ENCODE results near the gene AZGP1. TPM values are rescaled to one million over a fixed set of nuclear protein-coding genes. Genes with fewer than 3 reads are reported as not detected.
"Not testable (repeated sequence)": the region's sequence is repeated elsewhere in the genome, so short reads cannot be mapped to it uniquely, and the experiment has no call there.

AZGP1 gene
- total and polyA plus RNA-seq, 4 donors = 0.79 to 6.3 (median 3.8) TPM

DNA sequence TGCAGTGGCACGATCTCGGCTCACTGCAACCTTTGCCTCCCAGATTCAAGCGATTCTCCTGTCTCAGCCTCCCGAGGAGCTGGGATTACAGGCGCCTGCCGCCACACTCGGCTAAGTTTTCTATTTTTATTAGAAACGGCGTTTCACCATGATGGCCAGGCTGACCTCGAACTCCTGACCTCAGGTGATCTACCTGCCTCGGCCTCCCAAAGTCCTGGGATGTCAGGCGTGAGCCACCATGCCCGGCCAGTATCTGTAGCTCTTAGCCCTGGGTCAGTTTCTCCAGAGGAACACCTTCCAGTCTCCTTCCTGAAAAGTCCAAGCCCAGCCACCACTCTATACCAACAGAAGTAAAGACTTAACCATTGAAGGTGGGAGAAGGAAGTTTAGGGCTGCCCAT, 24.4 kb upstream of the AZGP1 start:
- Histone ChIP-seq H3K27ac (ENCODE audit: low read depth, low read length) (no peak overlapping the region), H3K4me1 (ENCODE audit: control insufficient read depth, insufficient read depth, low read length) (peaks cover 27% of the 10 kb centered on the region), H3K9me3 (ENCODE audit: control insufficient read depth, insufficient read depth, low read length) (no peaks in the 10 kb centered on the region), H3K36me3 (ENCODE audit: control insufficient read depth, insufficient read depth, low read length) (no peaks in the 10 kb centered on the region), H3K27me3 (ENCODE audit: control insufficient read depth, insufficient read depth, low read length) (no peaks in the 10 kb centered on the region), H3K4me3 (ENCODE audit: low read depth, low read length) (no peak overlapping the region)
- no peak for DNase-seq (ENCODE audit: low read depth in 4 of 6, low spot score in 6 of 6)
- 94% methylated on average over 12 of the region's 13 CpGs for WGBS (ENCODE audit: insufficient coverage)

DNA sequence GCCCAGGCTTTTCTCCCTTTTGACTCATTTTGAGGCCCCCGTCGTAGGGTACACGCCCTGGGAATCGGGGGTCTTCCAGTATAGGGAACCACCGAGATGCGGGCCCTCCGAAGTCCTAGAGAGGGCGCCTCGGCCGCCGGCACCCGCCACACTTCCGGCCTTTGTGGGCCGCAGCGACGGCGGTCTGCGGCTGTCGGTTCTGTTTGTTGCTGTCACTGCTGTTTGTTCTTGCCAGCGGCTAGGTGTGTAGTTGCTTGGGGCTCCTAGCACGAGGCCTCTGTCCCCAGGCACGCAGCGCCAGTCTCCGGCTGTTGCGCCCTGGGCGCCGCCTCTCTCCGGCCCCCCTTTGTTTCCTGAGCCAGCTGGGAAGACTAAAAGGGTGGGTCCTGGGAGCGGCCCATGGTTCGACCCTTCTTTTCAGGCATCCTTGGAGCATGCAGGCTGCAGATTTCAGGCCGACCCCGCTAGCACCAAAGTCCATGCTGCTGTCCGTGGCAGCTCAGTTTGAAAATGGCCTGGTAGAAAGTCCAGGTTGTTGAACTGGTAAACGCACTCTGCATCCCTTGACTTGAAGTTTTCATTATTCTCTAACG, 21.8 kb upstream of the AZGP1 start:
- Histone ChIP-seq H3K4me1 (ENCODE audit: control insufficient read depth, insufficient read depth, low read length) (peaks cover 19% of the 10 kb centered on the region), H3K36me3 (ENCODE audit: control insufficient read depth, insufficient read depth, low read length) (no peaks in the 10 kb centered on the region), H3K9me3 (ENCODE audit: control insufficient read depth, insufficient read depth, low read length) (no peaks in the 10 kb centered on the region), H3K27me3 (ENCODE audit: control insufficient read depth, insufficient read depth, low read length) (no peaks in the 10 kb centered on the region), H3K4me3 (ENCODE audit: low read depth, low read length) (peak overlapping the region; percentile 80), H3K27ac (ENCODE audit: low read depth, low read length) (peak overlapping the region; percentile 85)
- WGBS (ENCODE audit: insufficient coverage) = 2% methylated on average over 34 of the region's 35 CpGs
- DNase-seq (ENCODE audit: low read depth in 4 of 6, low spot score in 6 of 6) = peak in 3 of 6 donors; percentile 48 to 88 (median 83)

DNA sequence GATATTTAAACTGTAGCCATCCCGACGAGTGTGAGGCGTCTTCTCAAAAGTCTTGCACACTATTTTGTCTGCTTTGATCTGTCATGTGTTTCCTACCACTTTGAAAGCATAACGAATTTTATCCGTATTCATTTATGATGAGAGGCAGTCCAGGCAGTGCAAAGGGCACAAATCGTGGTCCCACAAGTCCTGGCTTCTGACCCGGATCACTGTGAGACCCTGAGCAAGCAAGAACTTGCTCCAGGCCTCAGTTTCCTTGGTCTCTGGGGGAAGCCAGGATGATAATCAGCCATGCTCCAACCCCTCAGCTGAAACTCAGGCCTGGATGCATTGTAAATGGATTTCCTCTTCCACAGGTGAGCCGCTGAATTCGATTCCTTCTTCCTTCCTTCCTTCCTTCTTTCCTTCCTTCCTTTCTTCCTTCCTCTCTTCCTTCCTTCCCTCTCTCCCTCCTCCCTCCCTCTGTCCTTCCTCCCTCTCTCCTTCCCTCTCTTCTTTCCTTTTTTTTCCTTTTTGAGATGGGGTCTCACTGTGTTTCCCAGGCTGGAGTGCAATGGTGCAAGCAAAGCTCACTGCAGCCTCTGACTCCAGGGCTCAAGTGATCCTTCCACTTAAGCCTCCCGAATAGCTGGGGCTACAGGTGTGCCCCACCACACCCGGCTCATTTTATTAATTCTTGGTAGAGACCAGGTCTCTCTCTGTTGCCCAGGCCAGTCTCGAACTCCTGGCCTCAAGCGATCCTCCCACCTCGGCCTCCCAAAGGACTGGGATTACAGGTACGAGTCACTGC, 21.1 kb upstream of the AZGP1 start:
- H3K4me1 ChIP-seq (ENCODE audit: control insufficient read depth, insufficient read depth, low read length) = peaks cover 19% of the 10 kb centered on the region
- H3K4me3 ChIP-seq (ENCODE audit: low read depth, low read length) = peak overlapping the region; percentile 80
- DNase-seq (ENCODE audit: low read depth in 4 of 6, low spot score in 6 of 6) = no peak
- H3K27ac ChIP-seq (ENCODE audit: low read depth, low read length) = peak overlapping the region; percentile 85
- WGBS (ENCODE audit: insufficient coverage) = 78% methylated on average over 15 of the region's 15 CpGs
- no peaks in the 10 kb centered on the region for H3K9me3 ChIP-seq (ENCODE audit: control insufficient read depth, insufficient read depth, low read length)
- H3K36me3 ChIP-seq (ENCODE audit: control insufficient read depth, insufficient read depth, low read length) = no peaks in the 10 kb centered on the region
- no peaks in the 10 kb centered on the region for H3K27me3 ChIP-seq (ENCODE audit: control insufficient read depth, insufficient read depth, low read length)

DNA sequence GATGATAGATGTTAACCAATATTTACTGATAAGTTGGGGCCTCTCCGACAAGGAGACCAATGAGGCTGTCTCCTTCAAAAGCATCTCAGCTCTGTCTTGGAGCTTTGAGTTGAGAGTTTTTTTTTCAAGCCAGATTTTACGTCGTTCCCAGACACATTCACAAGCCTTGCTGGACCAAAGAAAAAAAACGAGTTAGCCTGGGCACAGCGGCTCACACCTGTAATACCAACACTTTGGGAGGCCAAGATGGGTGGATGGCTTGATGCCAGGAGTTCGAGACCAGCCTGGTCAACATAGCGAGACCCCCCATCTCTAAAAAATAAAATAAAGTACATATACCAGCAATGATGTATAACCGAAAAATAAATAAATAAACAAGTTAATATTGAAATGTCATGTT, 19.0 kb upstream of the AZGP1 start:
- H3K27ac ChIP-seq (ENCODE audit: low read depth, low read length) = no peak overlapping the region
- DNase-seq (ENCODE audit: low read depth in 4 of 6, low spot score in 6 of 6) = no peak
- H3K36me3 ChIP-seq (ENCODE audit: control insufficient read depth, insufficient read depth, low read length) = no peaks in the 10 kb centered on the region
- no peak overlapping the region for H3K4me3 ChIP-seq (ENCODE audit: low read depth, low read length)
- H3K9me3 ChIP-seq (ENCODE audit: control insufficient read depth, insufficient read depth, low read length) = no peaks in the 10 kb centered on the region
- WGBS (ENCODE audit: insufficient coverage) = 80% methylated on average over 1 of the region's 8 CpGs
- H3K27me3 ChIP-seq (ENCODE audit: control insufficient read depth, insufficient read depth, low read length) = no peaks in the 10 kb centered on the region
- peaks cover 22% of the 10 kb centered on the region for H3K4me1 ChIP-seq (ENCODE audit: control insufficient read depth, insufficient read depth, low read length)

DNA sequence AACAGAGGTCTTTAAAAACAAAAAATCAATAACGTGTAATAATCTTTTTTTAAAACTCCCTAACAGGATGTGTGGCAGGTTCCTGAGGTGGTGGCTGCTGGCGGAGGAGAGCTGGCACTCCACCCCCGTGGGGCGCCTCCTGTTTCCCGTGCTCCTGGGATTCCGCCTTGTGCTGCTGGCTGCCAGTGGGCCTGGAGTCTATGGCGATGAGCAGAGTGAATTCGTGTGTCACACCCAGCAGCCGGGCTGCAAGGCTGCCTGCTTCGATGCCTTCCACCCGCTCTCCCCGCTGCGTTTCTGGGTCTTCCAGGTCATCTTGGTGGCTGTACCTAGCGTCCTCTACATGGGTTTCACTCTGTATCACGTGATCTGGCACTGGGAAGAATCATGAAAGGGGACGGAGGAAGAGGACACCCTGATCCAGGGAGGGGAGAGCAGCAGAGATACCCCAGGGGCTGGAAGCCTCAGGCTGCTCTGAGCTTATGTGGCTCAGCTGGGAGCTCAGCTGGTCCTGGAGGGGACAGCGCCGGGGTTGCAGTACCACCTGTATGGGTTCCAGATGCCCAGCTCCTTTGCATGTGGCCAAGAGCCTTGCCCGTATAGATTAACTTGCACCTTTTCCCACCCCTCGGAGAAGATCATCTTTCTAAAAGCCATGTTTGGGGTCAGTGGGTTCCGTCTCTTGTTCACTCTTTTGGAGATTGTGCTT, 16.7 kb upstream of the AZGP1 start:
- no peak overlapping the region for H3K27ac ChIP-seq (ENCODE audit: low read depth, low read length)
- WGBS (ENCODE audit: insufficient coverage) = 80% methylated on average over 19 of the region's 21 CpGs
- no peaks in the 10 kb centered on the region for H3K9me3 ChIP-seq (ENCODE audit: control insufficient read depth, insufficient read depth, low read length)
- peaks cover 15% of the 10 kb centered on the region for H3K4me1 ChIP-seq (ENCODE audit: control insufficient read depth, insufficient read depth, low read length)
- no peak for DNase-seq (ENCODE audit: low read depth in 4 of 6, low spot score in 6 of 6)
- H3K4me3 ChIP-seq (ENCODE audit: low read depth, low read length) = no peak overlapping the region
- no peaks in the 10 kb centered on the region for H3K36me3 ChIP-seq (ENCODE audit: control insufficient read depth, insufficient read depth, low read length)
- H3K27me3 ChIP-seq (ENCODE audit: control insufficient read depth, insufficient read depth, low read length) = no peaks in the 10 kb centered on the region

GRCh38 chr7:99991543-99991942, 15.7 kb upstream of the AZGP1 start:
- not testable (repeated sequence) for DNase-seq (ENCODE audit: low read depth in 4 of 6, low spot score in 6 of 6); H3K27me3 ChIP-seq (ENCODE audit: control insufficient read depth, insufficient read depth, low read length); H3K27ac ChIP-seq (ENCODE audit: low read depth, low read length); H3K36me3 ChIP-seq (ENCODE audit: control insufficient read depth, insufficient read depth, low read length); H3K4me1 ChIP-seq (ENCODE audit: control insufficient read depth, insufficient read depth, low read length); H3K9me3 ChIP-seq (ENCODE audit: control insufficient read depth, insufficient read depth, low read length); H3K4me3 ChIP-seq (ENCODE audit: low read depth, low read length)
- WGBS (ENCODE audit: insufficient coverage) = 70% methylated on average over 4 of the region's 6 CpGs

GRCh38 chr7:99990460-99990852, 14.6 kb upstream of the AZGP1 start:
- peak in 2 of 6 donors; percentile 72 to 91 for DNase-seq (ENCODE audit: low read depth in 4 of 6, low spot score in 6 of 6)
- Histone ChIP-seq H3K4me3 (ENCODE audit: low read depth, low read length) (peak overlapping the region; percentile 43), H3K27ac (ENCODE audit: low read depth, low read length) (no peak overlapping the region), H3K36me3 (ENCODE audit: control insufficient read depth, insufficient read depth, low read length) (no peaks in the 10 kb centered on the region), H3K9me3 (ENCODE audit: control insufficient read depth, insufficient read depth, low read length) (no peaks in the 10 kb centered on the region), H3K4me1 (ENCODE audit: control insufficient read depth, insufficient read depth, low read length) (peaks cover 7% of the 10 kb centered on the region), H3K27me3 (ENCODE audit: control insufficient read depth, insufficient read depth, low read length) (no peaks in the 10 kb centered on the region)
- 5% methylated on average over 8 of the region's 14 CpGs for WGBS (ENCODE audit: insufficient coverage)

GRCh38 chr7:99987846-99988245, 12.0 kb upstream of the AZGP1 start:
- no peaks in the 10 kb centered on the region for H3K27me3 ChIP-seq (ENCODE audit: control insufficient read depth, insufficient read depth, low read length)
- no peak for DNase-seq (ENCODE audit: low read depth in 4 of 6, low spot score in 6 of 6)
- 76% methylated on average over 5 of the region's 5 CpGs for WGBS (ENCODE audit: insufficient coverage)

GRCh38 chr7:99987306-99987705, 11.5 kb upstream of the AZGP1 start:
- not testable (repeated sequence) for H3K4me3 ChIP-seq (ENCODE audit: low read depth, low read length); H3K27ac ChIP-seq (ENCODE audit: low read depth, low read length); H3K36me3 ChIP-seq (ENCODE audit: control insufficient read depth, insufficient read depth, low read length); H3K27me3 ChIP-seq (ENCODE audit: control insufficient read depth, insufficient read depth, low read length); H3K9me3 ChIP-seq (ENCODE audit: control insufficient read depth, insufficient read depth, low read length); DNase-seq (ENCODE audit: low read depth in 4 of 6, low spot score in 6 of 6); H3K4me1 ChIP-seq (ENCODE audit: control insufficient read depth, insufficient read depth, low read length)
- 87% methylated on average over 11 of the region's 14 CpGs for WGBS (ENCODE audit: insufficient coverage)

More at GRCh38 chr7:99987846-99988245, 12.0 kb upstream of the AZGP1 start:
- Histone ChIP-seq H3K4me1 (ENCODE audit: control insufficient read depth, insufficient read depth, low read length) (peaks cover 3% of the 10 kb centered on the region), H3K9me3 (ENCODE audit: control insufficient read depth, insufficient read depth, low read length) (no peaks in the 10 kb centered on the region), H3K4me3 (ENCODE audit: low read depth, low read length) (no peak overlapping the region), H3K27ac (ENCODE audit: low read depth, low read length) (no peak overlapping the region), H3K36me3 (ENCODE audit: control insufficient read depth, insufficient read depth, low read length) (no peaks in the 10 kb centered on the region)
